Activated CD8-positive, alpha-beta memory T cell treated with anti-CD3 and anti-CD28 coated beads, Interleukin-2, amount 50 U/mL, for 1 hour (primary cell): ENCODE data around the gene CALN1.

ENCODE experiments used
- DNase-seq: peaks from one replicate; pipeline ENCODE4 v3.0.0-alpha.2; 2020; ENCODE audit errors: extremely low read depth

CALN1 gene

DNA sequence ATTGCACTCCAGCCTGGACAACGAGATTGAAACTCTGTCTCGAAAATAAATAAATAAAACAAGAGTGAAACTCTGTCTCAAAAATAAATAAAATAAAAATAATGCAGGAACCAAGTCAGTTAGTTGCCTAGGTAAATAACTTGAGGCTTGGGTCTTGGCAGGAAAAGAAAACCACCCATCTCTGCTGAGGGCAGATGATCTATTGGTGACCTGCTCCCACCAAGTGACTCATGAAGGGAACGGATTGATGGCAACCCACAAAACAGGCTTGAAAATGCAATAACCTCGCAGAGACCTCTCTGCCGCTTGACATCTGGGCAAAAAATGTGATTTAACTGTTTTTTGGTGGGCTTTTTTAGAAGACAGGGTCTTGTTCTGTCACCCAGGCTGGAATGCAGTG lies 86.6 kb downstream of the CALN1 start:
- DNase-seq, result no peak

DNA sequence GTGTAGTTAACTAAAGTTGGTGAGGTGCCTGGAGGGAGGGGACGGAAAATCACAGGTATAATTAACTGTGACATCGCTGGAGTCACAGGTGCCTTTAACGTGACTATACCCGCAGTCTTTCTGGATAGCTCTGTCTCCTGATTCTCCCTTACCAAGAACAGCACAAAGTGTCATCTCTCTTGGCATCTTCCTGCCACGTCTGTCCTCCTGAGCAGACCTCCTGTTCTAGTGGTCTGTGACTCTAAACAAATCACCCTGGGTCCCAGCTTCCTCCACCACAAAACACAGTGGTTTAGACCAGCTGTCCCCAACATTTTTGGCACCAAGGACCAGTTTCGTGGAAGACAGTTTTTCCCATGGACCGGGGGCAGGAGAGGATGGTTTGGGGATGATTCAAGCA lies 90.5 kb downstream of the CALN1 start:
- DNase-seq, result no peak

DNA sequence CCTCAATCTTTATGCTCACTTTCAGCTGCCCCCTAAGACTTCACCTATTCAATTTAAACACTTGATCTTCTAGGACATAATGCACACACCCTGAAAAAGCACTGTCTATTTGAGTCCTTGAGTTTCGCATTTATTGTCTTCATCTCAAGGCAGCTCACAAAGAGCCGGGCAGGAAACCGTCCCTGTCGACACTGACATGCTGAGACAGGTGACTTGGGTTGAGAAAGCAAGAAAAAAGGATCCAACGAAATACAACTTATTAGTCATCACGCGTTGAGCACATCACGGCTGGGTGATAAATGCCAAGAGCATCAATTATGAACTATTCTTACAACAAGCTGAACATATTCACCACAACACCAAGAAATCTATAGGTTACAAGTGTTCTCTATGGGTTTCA lies 91.1 kb downstream of the CALN1 start:
- DNase-seq, result no peak

DNA sequence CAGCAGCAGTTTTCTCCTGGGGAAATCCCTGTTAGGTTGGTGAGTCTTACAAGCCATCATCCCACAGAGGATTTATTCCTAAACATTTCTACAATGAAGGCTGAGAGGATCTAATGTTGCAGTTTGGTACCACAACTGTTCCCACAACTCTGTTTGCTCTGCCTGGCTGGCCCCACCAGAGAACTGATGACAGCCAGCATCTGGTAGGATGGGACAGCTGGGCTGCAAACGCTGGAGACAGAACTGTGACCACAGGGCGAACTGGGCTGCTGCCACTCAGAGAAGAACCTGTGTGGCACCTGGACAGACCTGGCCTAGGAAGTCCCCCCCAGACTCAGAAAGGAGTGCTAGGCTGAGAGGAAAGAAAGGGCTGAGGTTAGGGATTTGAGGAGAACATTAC lies 94.8 kb downstream of the CALN1 start:
- DNase-seq, result no peak

DNA sequence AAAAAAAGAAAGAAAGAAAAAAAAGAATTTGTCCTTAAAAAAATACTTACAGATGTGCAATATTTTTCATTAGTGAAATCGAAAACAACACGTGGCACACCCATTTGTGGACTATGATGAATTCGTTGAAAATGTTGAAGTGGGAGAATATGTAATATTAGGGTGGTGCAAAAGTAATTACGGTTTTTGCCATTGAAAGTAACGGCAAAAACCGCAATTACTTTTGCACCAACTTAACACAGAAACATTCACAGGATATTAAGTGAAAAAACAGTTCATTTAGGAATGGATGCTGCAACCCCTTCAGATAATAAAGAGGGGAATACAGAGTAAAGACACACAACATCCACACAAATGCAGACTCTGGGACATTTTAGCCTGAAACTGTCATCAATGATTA lies 96.0 kb downstream of the CALN1 start:
- DNase-seq, result no peak

DNA sequence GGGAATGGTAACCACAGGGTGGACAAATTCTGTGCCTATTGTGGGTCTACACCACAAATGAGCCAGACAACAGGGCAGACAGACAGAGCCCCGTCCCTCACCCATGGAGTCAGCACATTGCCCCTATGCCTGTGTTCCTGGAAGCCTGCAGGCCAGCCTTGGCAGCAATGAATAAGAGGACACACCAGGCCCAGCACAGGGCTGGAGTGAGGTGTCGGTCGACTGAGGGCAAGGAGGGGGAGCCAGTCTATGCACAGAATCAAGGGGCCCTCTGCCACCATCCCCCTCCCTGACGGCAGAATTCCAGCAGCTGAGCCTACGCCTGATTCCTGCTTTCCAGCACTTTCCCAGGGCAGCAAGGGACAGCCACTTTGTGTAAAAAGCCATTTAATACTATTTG lies 98.2 kb downstream of the CALN1 start:
- no peak for DNase-seq

DNA sequence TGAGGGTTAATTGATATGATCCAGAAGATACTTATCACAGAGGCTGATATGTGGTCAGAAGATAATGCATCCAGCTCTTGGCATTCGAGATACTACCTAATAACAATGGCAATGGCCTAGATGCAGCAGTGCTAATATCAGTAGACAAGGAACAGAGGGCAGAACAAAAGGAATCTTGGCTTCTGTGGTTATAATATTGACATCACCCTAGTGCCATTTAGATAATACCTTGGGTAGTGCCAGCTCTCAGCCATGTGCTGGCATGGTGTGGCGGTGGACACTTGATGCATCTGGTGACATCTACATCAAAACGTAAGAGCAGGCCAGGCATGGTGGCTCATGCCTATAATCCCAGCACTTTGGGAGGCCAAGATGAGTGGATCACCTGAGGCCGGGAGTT lies 101.8 kb downstream of the CALN1 start:
- no peak for DNase-seq

DNA sequence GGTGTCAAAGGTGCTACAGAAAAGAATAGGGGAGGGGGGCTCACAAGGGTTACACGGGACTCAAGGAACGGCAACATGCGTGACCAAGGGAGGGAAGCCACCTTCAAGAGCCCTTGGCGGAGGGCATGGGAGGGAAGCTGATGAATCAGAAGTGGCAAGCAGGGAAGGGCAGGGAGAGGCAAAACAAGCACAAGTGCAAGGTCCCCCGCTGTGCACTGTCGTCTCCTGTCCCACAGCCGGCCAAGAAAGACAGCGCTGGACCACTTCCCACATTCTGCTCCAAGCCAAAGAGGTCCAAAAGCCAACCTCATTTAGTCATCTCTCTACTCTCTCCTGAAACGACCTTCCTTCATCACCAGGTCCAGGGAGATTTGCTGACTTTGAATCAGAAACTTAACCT lies 102.7 kb downstream of the CALN1 start:
- DNase-seq, result no peak

DNA sequence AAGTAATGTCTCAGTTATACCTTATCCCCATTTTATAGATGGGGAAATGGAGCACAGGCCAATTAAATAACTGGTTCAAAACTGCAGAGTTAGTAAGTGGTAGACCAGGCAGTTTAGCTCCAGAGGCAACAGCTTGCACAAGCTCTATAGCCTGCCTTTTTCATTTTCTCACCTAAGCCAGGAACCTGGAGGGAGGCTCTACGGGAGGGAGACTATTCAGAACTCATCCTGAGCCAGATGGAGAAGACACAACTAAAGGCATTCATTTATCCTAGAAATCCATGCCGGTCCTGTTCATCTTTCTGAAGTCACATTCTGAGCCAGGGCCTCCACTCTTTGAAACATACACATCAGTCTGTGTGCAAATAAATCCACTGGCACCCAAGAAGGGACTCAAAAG lies 103.2 kb downstream of the CALN1 start:
- no peak for DNase-seq

DNA sequence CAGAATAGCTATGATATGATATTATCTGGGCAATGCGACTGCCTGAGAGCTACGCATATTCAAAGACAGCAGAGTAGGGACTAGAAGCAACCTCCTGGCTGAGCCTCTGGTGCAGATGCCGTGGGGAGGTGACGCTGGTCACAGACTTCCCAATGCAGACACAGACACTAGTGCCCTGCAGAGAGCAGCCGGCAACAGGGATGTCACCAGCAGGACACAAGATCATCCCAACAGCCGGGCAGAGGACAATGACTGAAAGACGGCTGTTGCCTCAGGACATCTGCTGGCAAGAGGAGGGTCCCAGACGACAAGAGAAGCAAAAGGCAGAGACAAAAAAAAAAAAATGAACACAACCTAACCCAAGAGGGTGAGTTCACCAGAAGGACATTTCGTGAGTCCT lies 104.6 kb downstream of the CALN1 start:
- DNase-seq, result no peak

DNA sequence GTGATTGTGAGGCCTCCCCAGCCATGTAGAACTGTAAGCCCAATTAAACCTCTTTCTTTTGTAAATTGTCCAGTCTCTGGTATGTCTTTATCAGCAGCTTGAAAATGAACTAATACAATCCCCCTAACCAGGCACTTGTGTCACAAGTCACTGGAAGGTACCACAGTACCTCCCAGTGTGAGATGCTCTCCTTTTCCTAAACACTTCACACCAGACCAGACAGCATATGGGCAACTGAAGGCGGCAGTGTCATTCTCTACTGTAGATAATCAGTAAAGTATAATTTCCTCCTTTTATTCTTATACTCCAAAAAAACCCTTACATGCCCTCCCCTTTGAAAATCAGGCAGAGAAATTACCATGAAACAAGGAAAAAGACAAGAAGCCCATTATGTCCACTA lies 113.2 kb downstream of the CALN1 start:
- DNase-seq, result no peak

DNA sequence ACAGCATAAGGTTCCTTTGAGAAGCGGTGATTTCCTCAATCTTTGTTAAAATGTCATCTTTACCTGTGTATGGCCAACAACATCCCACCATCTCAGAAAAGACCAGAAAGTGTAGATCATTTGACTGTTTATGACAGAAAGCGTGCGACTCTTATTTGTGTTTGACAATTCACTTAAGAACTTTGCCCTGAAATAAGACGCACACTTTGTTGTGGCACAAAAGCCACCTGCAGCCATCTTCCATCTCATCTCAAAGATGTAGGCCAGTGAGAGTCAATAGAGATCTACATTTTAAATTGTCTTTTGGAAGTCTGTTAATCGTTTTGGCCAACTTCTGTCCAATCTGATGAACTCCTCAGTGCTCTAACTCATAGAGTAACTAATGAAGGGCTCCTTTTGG lies 114.0 kb downstream of the CALN1 start:
- no peak for DNase-seq

DNA sequence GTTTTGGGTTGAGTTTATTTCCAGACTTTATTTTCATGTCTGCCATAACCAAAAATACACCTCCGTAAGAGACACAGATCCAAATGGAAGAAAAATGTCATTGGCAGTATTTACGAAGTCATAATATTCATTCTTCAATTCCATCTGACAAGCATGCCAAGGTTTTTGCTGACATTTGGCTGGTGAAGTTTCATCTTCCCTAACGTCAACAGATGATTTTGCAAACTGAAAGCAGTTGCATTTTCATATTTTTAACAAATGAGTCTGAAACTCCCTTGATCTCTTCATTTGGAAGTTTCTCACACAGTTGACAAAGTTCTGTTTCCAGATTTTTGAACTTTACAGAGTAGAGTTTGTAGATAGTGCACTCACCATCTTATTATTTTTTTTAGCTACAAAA lies 114.5 kb downstream of the CALN1 start:
- no peak for DNase-seq

DNA sequence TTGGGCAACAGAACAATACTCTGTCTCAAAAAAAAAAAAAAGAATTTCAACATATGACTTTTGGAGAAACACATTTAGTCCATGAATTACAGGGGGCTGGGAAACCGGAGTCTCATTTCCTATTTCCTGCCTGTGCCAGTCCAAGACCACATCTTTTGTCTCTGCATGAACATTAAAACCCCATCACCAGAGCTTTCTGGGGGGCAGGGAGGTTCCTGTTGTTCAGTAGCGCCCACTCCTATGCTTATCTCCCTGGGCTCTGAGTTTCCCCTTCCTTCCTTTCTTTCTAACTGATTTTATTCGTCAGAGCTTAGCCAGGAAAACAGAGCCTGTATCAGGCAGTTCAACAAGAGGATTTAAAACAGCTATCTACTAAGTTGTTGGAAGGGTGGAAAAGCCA lies 119.3 kb downstream of the CALN1 start:
- DNase-seq, result no peak

DNA sequence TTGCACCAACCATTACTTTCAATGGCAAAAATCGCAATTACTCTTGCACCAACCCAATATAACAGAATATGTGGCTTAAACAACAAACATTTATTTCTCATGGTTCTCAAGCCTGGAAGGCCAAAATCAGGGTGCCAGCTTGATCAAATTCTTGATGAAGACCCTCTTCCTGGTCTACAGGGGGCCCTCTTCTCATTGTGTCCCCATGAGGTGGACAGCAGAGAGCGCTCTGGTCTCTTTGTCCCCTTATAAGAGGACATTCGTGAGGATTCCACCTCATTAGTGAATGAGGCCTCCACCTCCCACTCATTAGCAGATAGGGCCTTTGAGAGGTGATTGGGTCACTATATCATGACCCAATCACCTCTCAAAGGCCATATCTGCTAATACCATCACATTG lies 120.0 kb downstream of the CALN1 start:
- DNase-seq, result no peak

DNA sequence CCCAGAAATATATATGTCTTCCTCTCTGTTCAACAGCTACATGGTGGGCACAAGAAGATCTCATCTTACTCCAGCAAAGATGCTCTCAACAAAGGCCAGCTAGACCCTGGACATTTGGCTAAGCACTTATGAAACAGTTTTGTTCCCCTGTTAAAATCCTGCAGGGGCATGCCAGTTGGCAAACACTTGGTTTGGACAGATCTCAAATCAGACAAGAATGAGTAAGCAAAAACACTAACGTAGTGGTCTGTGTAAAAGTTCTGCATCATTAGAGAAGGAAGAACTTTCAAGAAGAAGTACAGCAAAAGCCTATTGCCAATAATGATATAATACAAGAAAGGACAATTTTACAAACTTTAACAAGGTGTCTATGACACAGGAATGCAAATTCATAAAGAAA lies 125.6 kb downstream of the CALN1 start:
- DNase-seq, result no peak

DNA sequence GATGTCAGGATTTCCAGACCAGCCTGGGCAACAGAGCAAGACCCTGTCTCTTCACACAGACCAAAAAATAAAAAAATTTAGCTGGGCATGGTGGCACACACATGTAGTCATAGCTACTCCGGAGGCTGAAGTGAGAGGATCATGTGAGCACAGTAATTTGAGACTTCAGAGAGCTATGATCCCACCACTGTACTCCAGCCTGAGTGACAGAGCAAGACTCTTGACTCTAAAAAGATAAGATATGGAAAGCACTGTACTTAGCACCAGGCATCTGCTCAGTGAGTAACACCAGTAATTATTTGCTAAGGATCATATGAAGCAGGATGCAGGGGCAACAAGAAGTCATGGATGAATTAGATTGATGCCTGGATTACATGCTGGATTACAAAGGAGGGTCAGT lies 128.8 kb downstream of the CALN1 start:
- no peak for DNase-seq

DNA sequence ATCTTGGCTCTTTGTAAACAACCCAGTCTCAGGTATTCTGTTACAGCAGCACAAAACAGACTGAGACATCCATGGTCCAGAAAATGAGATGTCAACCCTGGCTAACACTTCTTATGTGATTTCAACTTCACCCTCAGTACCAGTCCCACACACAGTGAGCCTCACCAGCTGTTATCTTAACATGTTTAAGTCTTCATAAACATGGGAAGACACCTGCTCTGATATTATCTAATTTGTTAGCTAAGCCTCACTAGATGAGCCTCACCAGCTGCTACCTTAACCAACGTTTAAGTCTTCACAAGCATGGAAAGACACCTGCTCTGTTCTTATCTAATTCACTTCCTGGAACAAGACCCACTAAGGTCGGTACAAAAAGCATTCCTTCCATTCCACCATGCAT lies 130.8 kb downstream of the CALN1 start:
- no peak for DNase-seq

DNA sequence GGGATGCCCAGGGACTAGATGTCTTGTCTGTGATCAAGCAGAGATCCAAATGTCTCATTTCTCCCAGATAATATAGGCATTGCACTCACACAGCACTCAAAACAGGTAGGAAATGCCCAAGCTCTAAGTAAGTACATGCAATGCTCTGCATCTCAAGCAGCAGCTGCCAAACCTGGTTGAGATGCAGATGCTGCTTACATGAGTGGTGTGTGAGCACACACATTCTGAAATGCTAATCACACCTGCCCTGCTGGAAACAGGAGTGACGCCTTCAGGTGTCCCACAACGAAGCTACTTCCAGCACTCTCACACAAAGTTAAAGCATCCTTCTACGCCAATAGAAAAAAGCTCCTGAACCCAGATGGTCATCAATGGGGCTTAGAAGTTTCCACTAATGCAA lies 132.9 kb downstream of the CALN1 start:
- DNase-seq, result no peak

DNA sequence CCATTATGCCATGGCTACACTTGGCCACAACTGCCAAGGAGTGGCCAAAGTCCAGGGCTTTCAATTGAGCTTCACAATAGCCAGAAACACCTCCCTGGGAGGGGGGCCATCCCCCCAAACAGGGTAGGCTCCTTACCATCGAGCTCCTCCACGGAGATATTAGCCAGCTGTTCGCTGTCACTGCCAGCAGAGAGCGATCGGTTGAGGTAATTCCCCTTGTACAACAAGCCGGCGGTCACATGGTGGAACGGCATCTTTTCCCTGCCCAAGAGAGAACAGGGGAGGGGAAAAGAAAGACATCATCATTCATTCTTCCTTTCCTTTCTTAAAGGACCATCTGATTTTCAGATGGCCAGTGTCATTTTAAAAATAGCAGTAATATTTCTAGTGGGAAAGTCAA lies 133.6 kb downstream of the CALN1 start:
- DNase-seq, result no peak

DNA sequence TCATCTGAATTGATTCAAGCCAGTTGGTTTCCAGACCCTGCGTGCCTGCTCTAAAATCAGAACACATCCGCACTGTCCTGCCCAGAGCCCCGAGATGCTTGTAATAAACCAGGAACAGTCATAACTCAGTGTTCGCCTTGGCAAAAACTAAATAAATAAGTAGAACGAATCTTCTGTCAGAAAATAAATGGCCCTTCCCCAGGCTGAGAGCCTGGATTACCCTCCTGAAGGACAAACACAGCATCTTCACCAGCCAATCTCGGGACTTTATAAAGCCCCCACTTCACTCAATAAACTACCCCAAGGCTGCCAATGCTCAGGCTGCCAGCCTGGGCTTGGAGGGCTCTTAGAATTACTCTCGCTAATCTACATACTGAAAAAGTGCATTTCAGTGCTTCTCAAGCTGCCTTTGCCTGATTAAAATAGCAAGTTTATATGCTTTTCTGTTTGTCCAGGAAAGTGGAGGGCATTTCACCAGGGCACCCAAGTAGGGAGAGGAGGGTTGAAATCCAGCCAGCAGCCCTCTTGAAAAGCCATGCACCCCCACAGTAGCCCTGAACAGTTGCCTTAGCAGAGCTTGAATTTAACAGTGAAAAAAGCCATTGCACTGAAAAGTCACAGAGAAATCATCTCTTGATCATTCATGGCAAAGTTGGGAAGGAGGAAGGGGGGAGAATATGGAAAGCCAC lies 136.6 kb downstream of the CALN1 start:
- no peak for DNase-seq

DNA sequence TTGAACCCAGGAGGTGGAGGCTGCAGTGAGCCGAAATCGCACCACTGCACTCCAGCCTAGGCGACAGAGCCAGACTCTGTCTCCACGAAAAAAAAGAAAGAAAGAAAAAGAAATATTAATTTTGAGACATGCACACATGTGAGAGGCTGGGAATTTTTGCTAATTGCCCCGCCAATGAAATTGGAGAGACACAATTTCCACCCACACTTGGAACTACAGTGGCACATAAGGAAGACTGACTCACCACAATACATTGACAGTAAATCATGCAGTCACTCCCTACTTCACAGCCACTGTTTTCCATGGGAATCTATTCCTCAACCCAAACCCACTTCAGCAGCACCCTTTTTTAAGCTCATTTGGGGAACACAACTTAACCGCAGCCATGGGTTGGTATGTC lies 139.7 kb downstream of the CALN1 start:
- DNase-seq, result no peak

DNA sequence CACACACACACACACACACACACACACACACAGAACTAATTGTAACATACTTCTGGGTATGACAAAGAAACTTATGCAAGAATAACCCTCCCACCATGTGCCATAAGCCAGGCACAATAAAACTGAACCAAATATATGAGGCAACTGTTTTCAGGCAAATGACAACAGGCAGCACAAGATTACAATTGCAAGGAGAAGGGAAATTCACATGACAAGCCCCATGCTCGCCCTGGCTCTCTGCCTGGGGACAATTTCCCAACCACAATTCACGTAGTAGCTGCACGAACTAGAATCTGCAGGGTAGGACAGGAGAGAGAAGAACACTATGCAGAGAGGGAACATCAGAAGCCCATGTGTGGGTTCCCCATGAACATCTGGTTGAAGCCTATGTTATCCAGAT lies 143.3 kb downstream of the CALN1 start:
- DNase-seq, result no peak

DNA sequence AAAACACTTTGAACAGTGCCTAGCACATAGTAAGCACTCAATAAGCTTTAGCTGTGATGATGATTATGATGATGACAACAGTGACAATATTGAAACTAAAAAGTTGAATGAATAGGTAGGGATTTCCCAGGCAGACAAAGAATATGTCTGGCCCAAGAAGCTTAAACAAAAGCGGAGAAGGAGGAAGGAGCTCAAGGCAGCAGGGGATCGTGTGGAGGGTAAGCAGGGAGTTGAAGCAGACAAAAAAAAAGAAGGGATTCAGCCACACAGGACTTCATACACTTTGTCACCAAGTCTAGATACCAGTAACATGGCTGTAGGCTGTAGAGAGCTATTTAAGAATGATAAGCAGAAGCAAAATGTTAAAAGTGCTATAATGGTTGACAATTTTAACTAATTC lies 144.0 kb downstream of the CALN1 start:
- DNase-seq, result no peak
